ENCODE results near the gene ALOX5AP.
"Not testable (repeated sequence)": the region's sequence is repeated elsewhere in the genome, so short reads cannot be mapped to it uniquely, and the experiment has no call there.

Gene ALOX5AP

GRCh38 chr13:30737511-30738337 lies 2.4 kb downstream of the ALOX5AP start:
- DNase-seq (ENCODE audit: low spot score), result no peak

- no peak for DNase-seq (ENCODE audit: low spot score)
These were observed 3.3 kb downstream of the ALOX5AP start for GRCh38 chr13:30738526-30739236.

GRCh38 chr13:30739237-30739528 lies 3.8 kb downstream of the ALOX5AP start:
- DNase-seq (ENCODE audit: low spot score), result no peak

GRCh38 chr13:30739761-30740642 lies 4.7 kb downstream of the ALOX5AP start:
- peak; percentile 88 for DNase-seq (ENCODE audit: low spot score)

GRCh38 chr13:30742901-30743300 lies 7.6 kb downstream of the ALOX5AP start:
- DNase-seq (ENCODE audit: low spot score), result no peak

GRCh38 chr13:30743319-30744055 lies 8.1 kb downstream of the ALOX5AP start:
- peak; percentile 99 for DNase-seq (ENCODE audit: low spot score)

- peak; percentile 85 for DNase-seq (ENCODE audit: low spot score)
These were observed 8.8 kb downstream of the ALOX5AP start for GRCh38 chr13:30744056-30744680.

- DNase-seq (ENCODE audit: low spot score), result no peak
These were observed 9.3 kb downstream of the ALOX5AP start for GRCh38 chr13:30744681-30745077.

GRCh38 chr13:30745906-30746686 lies 10.8 kb downstream of the ALOX5AP start:
- DNase-seq (ENCODE audit: low spot score), result no peak

- DNase-seq (ENCODE audit: low spot score), result no peak
These were observed 11.4 kb downstream of the ALOX5AP start for GRCh38 chr13:30746791-30747190.

GRCh38 chr13:30747845-30748244 lies 12.5 kb downstream of the ALOX5AP start:
- not testable (repeated sequence) for DNase-seq (ENCODE audit: low spot score)

- no peak for DNase-seq (ENCODE audit: low spot score)
These were observed 13.4 kb downstream of the ALOX5AP start for GRCh38 chr13:30748717-30749116.

GRCh38 chr13:30750036-30750435 lies 14.7 kb downstream of the ALOX5AP start:
- no peak for DNase-seq (ENCODE audit: low spot score)

GRCh38 chr13:30751183-30751933 lies 16.0 kb downstream of the ALOX5AP start:
- DNase-seq (ENCODE audit: low spot score), result peak; percentile 45

GRCh38 chr13:30752201-30752797 lies 17.0 kb downstream of the ALOX5AP start:
- peak; percentile 52 for DNase-seq (ENCODE audit: low spot score)

GRCh38 chr13:30753030-30753616 lies 17.8 kb downstream of the ALOX5AP start:
- DNase-seq (ENCODE audit: low spot score), result no peak

- DNase-seq (ENCODE audit: low spot score), result no peak
These were observed 20.3 kb downstream of the ALOX5AP start for GRCh38 chr13:30755678-30756077.

- no peak for DNase-seq (ENCODE audit: low spot score)
These were observed 21.8 kb downstream of the ALOX5AP start for GRCh38 chr13:30757026-30757742.

All from kidney tubule cell (primary cell).